HepG2 (cell line): Measurements from ENCODE around the gene ACP1. TPM values are rescaled to one million over a fixed set of nuclear protein-coding genes. Genes with fewer than 3 reads are reported as not detected.
A peak's percentile ranks its signal among the peaks of the same experiment; 100 is the strongest.

Source experiments
- ATAC-seq: fragments of 200-7000 bp; cut with Tn5 transposase; 3 replicates; pipeline ENCODE4 v1.9.1; 2020; ENCODE audit warnings: mild to moderate bottlenecking, moderate library complexity
- BruUV-seq: library from RNA; stranded (reverse); fragments of 400-500 nt; replicated peaks from 2 replicates; lab custom pipeline; 2021; lab: Mats Ljungman, UMichigan
- CTCF ChIA-PET: fragments of 300-600 bp; formaldehyde crosslinking; extraction: SDS; loops from one replicate; lab custom pipeline; 2021; ENCODE audit warnings: low total read pairs, inconsistent platforms, low intra/inter-chr PET ratio; lab: Yijun Ruan, JAX
- POLR2A ChIA-PET: fragments of 350-600 bp; sonication (Branson Sonifier 250); formaldehyde crosslinking; loops from one replicate; lab custom pipeline; 2020; ENCODE audit warnings: antibody characterized with exemption, inconsistent platforms; lab: Yijun Ruan, JAX
- DNase-seq: peaks from one replicate; pipeline ENCODE4 v3.0.0-alpha.2; 2015; ENCODE audit warnings: low spot score
- FAIRE-seq: peaks from 3 replicates; lab custom pipeline; 2011; peaks lifted over from hg19 to GRCh38; lab: Jason Lieb, UNC
- H2AFZ ChIP-seq: one replicate; pipeline ENCODE4 v1.6.1; 2011; ENCODE audit warnings: low read length, inconsistent platforms
- H3K27ac ChIP-seq: fragments of 300-600 bp; 3 replicates; pipeline ENCODE4 v1.8.0; 2011; ENCODE audit warnings: mixed run types, mild to moderate bottlenecking, mixed read lengths, low read length, inconsistent platforms; ENCODE audit not compliant: insufficient read depth; ENCODE audit errors: extremely low read length
- H3K27me3 ChIP-seq, 2 experiments: fragments of 200-600 bp in 1 of 2; 2 replicates in 1 of 2; 3 replicates in 1 of 2; pipeline versions ENCODE4 v1.6.0 to v1.8.0; 2011; ENCODE audit warnings: low read length in 2 of 2, mild to moderate bottlenecking in 2 of 2, moderate library complexity in 2 of 2, inconsistent platforms in 1 of 2; ENCODE audit not compliant: insufficient read depth in 2 of 2, control insufficient read depth in 1 of 2
- H3K36me3 ChIP-seq, 2 experiments: fragments of 200-600 bp in 1 of 2; replicated peaks in 1 of 2; 2 replicates in 1 of 2; 3 replicates in 1 of 2; pipeline versions ENCODE4 v1.5.1 to v1.8.0; 2011; ENCODE audit warnings: low read length in 2 of 2, inconsistent platforms in 1 of 2; ENCODE audit not compliant: insufficient read depth in 2 of 2, control insufficient read depth in 1 of 2
- H3K4me1 ChIP-seq: 2 replicates; pipeline ENCODE4 v1.5.1; 2012; ENCODE audit warnings: low read length, inconsistent platforms; ENCODE audit not compliant: insufficient read depth
- H3K4me2 ChIP-seq: 2 replicates; pipeline ENCODE4 v1.6.0; 2011; ENCODE audit warnings: low read depth, low read length, inconsistent platforms
- H3K4me3 ChIP-seq, 3 experiments: fragments of 200-600 bp in 1 of 3; sonication (generic), shearing (Covaris generic) in 1 of 3; replicated peaks in 1 of 3; 2 replicates each; pipeline ENCODE4 v1.5.1; 2011 to 2016; ENCODE audit warnings: low read length in 3 of 3, inconsistent platforms in 2 of 3, low read depth in 2 of 3, mild to moderate bottlenecking in 2 of 3, control low read depth in 1 of 3, mixed read lengths in 1 of 3; ENCODE audit not compliant: insufficient read depth in 1 of 3
- H3K79me2 ChIP-seq: one replicate; pipeline ENCODE4 v1.6.1; 2011; ENCODE audit warnings: low read length, inconsistent platforms; ENCODE audit not compliant: insufficient read depth
- H3K9ac ChIP-seq: 2 replicates; pipeline ENCODE4 v1.6.0; 2011; ENCODE audit warnings: mild to moderate bottlenecking, low read depth, low read length, inconsistent platforms; ENCODE audit not compliant: insufficient read depth
- H3K9me3 ChIP-seq: 2 replicates; pipeline ENCODE4 v1.5.1; 2012; ENCODE audit warnings: mild to moderate bottlenecking, low read length
- H4K20me1 ChIP-seq: 2 replicates; pipeline ENCODE4 v1.6.0; 2011; ENCODE audit warnings: inconsistent platforms, mild to moderate bottlenecking, low read length, moderate library complexity; ENCODE audit not compliant: insufficient read depth
- AGO1 ChIP-seq: fragments of 200-400 bp; formaldehyde crosslinking; IDR thresholded peaks from 2 replicates; pipeline ENCODE4 v1.6.1; 2017; ENCODE audit warnings: mild to moderate bottlenecking, low read depth, low read length, moderate library complexity; ENCODE audit not compliant: poor library complexity, severe bottlenecking
- AGO2 ChIP-seq: fragments of 200-400 bp; formaldehyde crosslinking; optimal IDR thresholded peaks from 2 replicates; pipeline ENCODE3; 2017; ENCODE audit warnings: mild to moderate bottlenecking, low read depth, low read length, moderate library complexity
- ATF3 ChIP-seq: sonication (generic); formaldehyde crosslinking; IDR thresholded peaks from 2 replicates; pipeline ENCODE4 v1.4.0; 2020; ENCODE audit warnings: missing genetic modification reagents
- KDM5B ChIP-seq: sonication (generic); formaldehyde crosslinking; IDR thresholded peaks from 2 replicates; pipeline ENCODE4 v1.4.0; 2020; ENCODE audit warnings: missing genetic modification reagents, mild to moderate bottlenecking, borderline replicate concordance
- SCMH1 ChIP-seq: sonication (generic); formaldehyde crosslinking; IDR thresholded peaks from 2 replicates; pipeline ENCODE4 v1.9.0; 2021; ENCODE audit warnings: missing genetic modification reagents, mild to moderate bottlenecking, borderline replicate concordance
- ZBTB8A ChIP-seq: sonication (generic); formaldehyde crosslinking; IDR thresholded peaks from 2 replicates; pipeline ENCODE4 v1.4.0; 2020; ENCODE audit warnings: mild to moderate bottlenecking, low read depth, missing genetic modification reagents, borderline replicate concordance
- ZNF563 ChIP-seq: sonication (generic); formaldehyde crosslinking; IDR thresholded peaks from 2 replicates; pipeline ENCODE4 v1.8.0; 2022; ENCODE audit warnings: mild to moderate bottlenecking, moderate library complexity, missing genetic modification reagents
- WGBS: methylation state at CpG from one replicate; pipeline ENCODE4 v1.1.6; 2017; ENCODE audit warnings: low lambda C conversion rate; 5-methylcytosine and 5-hydroxymethylcytosine counted together
- in situ Hi-C: cut with HindIII; loops from 2 replicates; pipeline ENCODE4 v1.10.0; 2017; ENCODE audit warnings: low pct_unique_long_range_greater_than_20kb; ENCODE audit not compliant: extremely low pct_ligation_motif_present
- intact Hi-C: fragments of 100-400 bp; cut with micrococcal nuclease; formaldehyde crosslinking; loops from one replicate; pipeline ENCODE4 v1.10.0; 2022; ENCODE audit not compliant: unreplicated experiment
- polyA plus RNA-seq, 8 experiments: library from polyadenylated mRNA; depleted of rRNA in 3 of 8; stranded (reverse) in 7 of 8; unstranded in 1 of 8; fragments of >200 nt; fragmentation: Illumina TruSeq in 4 of 8; extraction: Trizol in 4 of 8; gene quantifications; 2 replicates each; pipeline versions ENCODE4 v1.2.1 to v1.2.3, GENCODE V29; 2011 to 2016; ENCODE audit warnings: low read depth in 4 of 8, missing spikeins in 1 of 8, mixed read lengths in 1 of 8; ENCODE audit not compliant: insufficient read depth in 1 of 8
- total RNA-seq, 5 experiments: library from RNA; depleted of rRNA; stranded (reverse); fragments of >200 nt; fragmentation: Illumina TruSeq; extraction: Trizol; gene quantifications; 2 replicates each; pipeline ENCODE4 v1.2.3, GENCODE V29; 2016; ENCODE audit warnings: low read depth in 1 of 5

ACP1 gene
- total and polyA plus RNA-seq, 2 of the 13 experiments (the other 11 are each of a cell fraction or from before 2014, with no cell fraction given) = 246 to 348 TPM

GRCh38 chr2:287911-288757 is 23.4 kb downstream of the ACP1 start, which contains the start of gene ALKAL2 (continued):
- TF ChIP-seq ATF3 = no peak
- TF ChIP-seq AGO2 = peak; percentile 10
- peak; percentile 63; the same call in 1 of the 2 replicates for TF ChIP-seq ZNF563
- peak; percentile 46 for TF ChIP-seq AGO1
- peak; percentile 57; the same call in 1 of the 2 replicates for TF ChIP-seq KDM5B (CRISPR knock-in tag)
- no peak for TF ChIP-seq SCMH1

DNA sequence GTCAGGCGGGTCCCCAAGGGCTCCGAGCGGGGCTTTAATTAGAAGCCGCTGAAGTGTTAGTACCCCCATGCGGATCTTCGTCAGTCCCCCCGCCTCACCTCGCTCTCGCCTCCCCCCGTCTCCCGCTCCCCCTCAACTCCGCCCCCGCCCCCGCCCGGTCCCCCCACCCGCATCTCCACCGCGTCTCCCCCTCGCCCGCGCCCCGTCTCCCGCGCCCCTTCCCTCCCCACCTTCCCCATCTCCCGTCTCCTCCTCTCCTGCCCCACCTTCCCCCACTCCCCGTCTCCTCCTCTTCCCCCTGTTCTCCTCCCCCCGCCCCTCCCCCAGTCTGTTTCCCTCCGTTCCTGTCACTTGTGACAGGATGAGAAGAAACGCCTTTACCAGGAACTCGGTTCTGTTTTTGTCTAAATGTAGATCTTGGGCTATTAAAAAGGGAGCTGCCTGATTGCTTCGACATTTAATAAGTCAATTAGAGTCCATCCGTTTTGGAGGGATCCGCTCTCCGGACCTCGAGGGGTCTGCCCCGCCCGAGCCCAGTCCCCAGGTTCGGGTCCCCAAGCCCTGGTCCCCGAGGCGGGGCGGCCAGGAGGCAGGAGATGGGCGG is 24.1 kb downstream of the ACP1 start:
- DNase-seq (no peak), FAIRE-seq (no peak), ATAC-seq (no peak; the same call in 2 of the 3 replicates)
- peak overlapping the region; percentile 49; the same call in 1 of the 2 replicates for H3K9ac ChIP-seq
- peak overlapping the region; percentile 94 for H3K4me2 ChIP-seq
- H4K20me1 ChIP-seq = no peaks in the 10 kb centered on the region
- H3K27me3 ChIP-seq = peaks cover 3 to 19% of the 10 kb centered on the region in 2 experiments
- POLR2A ChIA-PET = interaction anchor here (2.1 kb wide), 1 partner anchor 113 kb away, joined by 18 read pairs; no protein-coding TSS in a partner anchor
- no peaks in the 10 kb centered on the region for H3K79me2 ChIP-seq
- no peaks in the 10 kb centered on the region for H3K36me3 ChIP-seq
- 27% methylated on average over 39 of the region's 42 CpGs for WGBS
- in situ Hi-C loops (loop anchor here (5.0 kb wide), 1 partner anchor 42 kb away; no protein-coding TSS in a partner anchor), intact Hi-C loops (no loop called here)
- peak overlapping the region; percentile 55 to 82 (median 65); a peak in 5 of 6 replicates for H3K4me3 ChIP-seq
- H3K27ac ChIP-seq = no peak overlapping the region
- H3K4me1 ChIP-seq = peaks cover 10% of the 10 kb centered on the region
- no peak overlapping the region for H2AFZ ChIP-seq
- no peaks in the 10 kb centered on the region for H3K9me3 ChIP-seq
- BruUV-seq = no TSS peak
- TF ChIP-seq ZBTB8A (CRISPR knock-in tag) = no peak
- CTCF ChIA-PET = interaction anchor here (0.8 to 3.9 kb wide), 8 partner anchors 40 to 348 kb away, joined by 3 to 96 read pairs (median 4); no protein-coding TSS in a partner anchor
